K562 (cell line): Measurements from ENCODE around the gene NR2F6. TPM values are rescaled to one million over a fixed set of nuclear protein-coding genes. Genes with fewer than 3 reads are reported as not detected.

Experiments used
- ASH1L ChIP-seq: fragments of 450-650 bp; IDR thresholded peaks from 2 replicates; pipeline ENCODE4 v1.6.1; 2018; ENCODE audit warnings: borderline replicate concordance, mild to moderate bottlenecking, low read depth; ENCODE audit not compliant: partially characterized antibody
- BDP1 ChIP-seq: IDR thresholded peaks from 3 replicates; pipeline ENCODE4 v1.6.1; 2011; ENCODE audit not compliant: insufficient read length, insufficient read depth
- CBFA2T3 ChIP-seq: fragments of 450-650 bp; IDR thresholded peaks from 2 replicates; pipeline ENCODE4 v1.6.1; 2017
- CBX2 ChIP-seq: fragments of 200-600 bp; sonication (generic); IDR thresholded peaks from one replicate; pipeline ENCODE4 v1.6.1; 2012; ENCODE audit warnings: mild to moderate bottlenecking, low read length, inconsistent platforms; ENCODE audit not compliant: insufficient read depth, poor library complexity, severe bottlenecking
- CHD2 ChIP-seq: IDR thresholded peaks from 2 replicates; pipeline ENCODE4 v1.6.1; 2011; ENCODE audit warnings: low read depth, low read length
- CREM ChIP-seq: IDR thresholded peaks from 2 replicates; pipeline ENCODE4 v1.6.1; 2014; ENCODE audit warnings: antibody characterized with exemption, low read depth
- E2F5 ChIP-seq: sonication (generic); formaldehyde crosslinking; IDR thresholded peaks from 2 replicates; pipeline ENCODE4 v1.8.0; 2022; ENCODE audit warnings: mild to moderate bottlenecking, missing genetic modification reagents
- ELF1 ChIP-seq: fragments of 200-800 bp; sonication (Bioruptor generic); IDR thresholded peaks from 2 replicates; pipeline ENCODE4 v1.6.1; 2016; ENCODE audit warnings: missing genetic modification characterization, missing compliant biosample characterization
- EWSR1 ChIP-seq: fragments of 450-650 bp; IDR thresholded peaks from 2 replicates; pipeline ENCODE4 v1.6.1; 2018; ENCODE audit warnings: borderline replicate concordance, mild to moderate bottlenecking, low read depth, moderate library complexity; ENCODE audit not compliant: partially characterized antibody
- HNRNPLL ChIP-seq: fragments of 200-400 bp; formaldehyde crosslinking; IDR thresholded peaks from 2 replicates; pipeline ENCODE4 v1.6.1; 2017; ENCODE audit warnings: low read length, low read depth, mild to moderate bottlenecking; ENCODE audit not compliant: poor library complexity, severe bottlenecking
- LARP7 ChIP-seq: fragments of 450-650 bp; IDR thresholded peaks from 2 replicates; pipeline ENCODE4 v1.6.1; 2016
- MCM2 ChIP-seq: fragments of 450-650 bp; IDR thresholded peaks from 2 replicates; pipeline ENCODE4 v1.6.1; 2017; ENCODE audit warnings: low read depth, mild to moderate bottlenecking
- MCM5 ChIP-seq: fragments of 450-650 bp; IDR thresholded peaks from 2 replicates; pipeline ENCODE4 v1.6.1; 2016; ENCODE audit warnings: low read depth
- MLX ChIP-seq, 2 experiments: fragments of 450-650 bp in 1 of 2; sonication (generic) in 1 of 2; formaldehyde crosslinking; conservative IDR thresholded peaks; 2 replicates each; pipeline versions ENCODE4 v1.4.0 to v1.8.1; 2020 to 2022; ENCODE audit warnings: mild to moderate bottlenecking in 1 of 2, missing genetic modification reagents in 1 of 2
- NFYB ChIP-seq: IDR thresholded peaks from 2 replicates; pipeline ENCODE4 v1.6.1; 2011; ENCODE audit warnings: mild to moderate bottlenecking, moderate library complexity; ENCODE audit not compliant: insufficient read length; ENCODE audit errors: extremely low read depth
- PCBP1 ChIP-seq: fragments of 200-400 bp; formaldehyde crosslinking; IDR thresholded peaks from 2 replicates; pipeline ENCODE4 v1.6.1; 2018; ENCODE audit warnings: mild to moderate bottlenecking, low read depth, low read length; ENCODE audit not compliant: poor library complexity, severe bottlenecking
- RBM17 ChIP-seq: fragments of 200-400 bp; formaldehyde crosslinking; IDR thresholded peaks from 2 replicates; pipeline ENCODE4 v1.6.1; 2017; ENCODE audit warnings: low read depth, mild to moderate bottlenecking, low read length, borderline replicate concordance
- SPI1 ChIP-seq: IDR thresholded peaks from 2 replicates; pipeline ENCODE4 v1.6.1; 2011; ENCODE audit warnings: low read depth, low read length, control low read depth, borderline replicate concordance
- STAT5A ChIP-seq: IDR thresholded peaks from 2 replicates; pipeline ENCODE4 v1.6.1; 2012; ENCODE audit warnings: low read length, inconsistent platforms, borderline replicate concordance
- TEAD1 ChIP-seq, 2 experiments: fragments of 450-650 bp in 1 of 2; sonication (generic) in 1 of 2; formaldehyde crosslinking; IDR thresholded peaks; 2 replicates each; pipeline versions ENCODE4 v1.4.0 to v1.8.0; 2020 to 2022; ENCODE audit warnings: mild to moderate bottlenecking in 2 of 2, missing genetic modification reagents in 1 of 2
- XRCC5 ChIP-seq: fragments of 200-400 bp; formaldehyde crosslinking; IDR thresholded peaks from 2 replicates; pipeline ENCODE4 v1.6.1; 2017; ENCODE audit warnings: low read depth, mild to moderate bottlenecking, low read length
- ZNF140 ChIP-seq: fragments of 250-450 bp; sonication (Bioruptor Pico); IDR thresholded peaks from 2 replicates; pipeline ENCODE4 v1.8.0; 2021; ENCODE audit warnings: moderate library complexity, mild to moderate bottlenecking, inconsistent platforms
- ZNF197 ChIP-seq: fragments of 200-800 bp; sonication (Bioruptor generic); IDR thresholded peaks from 2 replicates; pipeline ENCODE4 v1.6.1; 2016; ENCODE audit warnings: low read depth, missing genetic modification characterization, missing compliant biosample characterization
- ZNF217 ChIP-seq: sonication (generic); formaldehyde crosslinking; IDR thresholded peaks from 2 replicates; pipeline ENCODE4 v1.8.0; 2022; ENCODE audit warnings: mild to moderate bottlenecking, missing genetic modification reagents
- ZNF253 ChIP-seq: fragments of 250-450 bp; sonication (Bioruptor Pico); conservative IDR thresholded peaks from 2 replicates; pipeline ENCODE4 v1.6.1; 2021; ENCODE audit warnings: mild to moderate bottlenecking
- ZNF699 ChIP-seq: fragments of 250-450 bp; sonication (Bioruptor Pico); IDR thresholded peaks from 2 replicates; pipeline ENCODE4 v1.8.0; 2021; ENCODE audit warnings: mild to moderate bottlenecking, moderate library complexity; ENCODE audit not compliant: insufficient replicate concordance
- ZZZ3 ChIP-seq: fragments of 450-650 bp; IDR thresholded peaks from 2 replicates; pipeline ENCODE4 v1.6.1; 2016; ENCODE audit warnings: antibody characterized with exemption, mild to moderate bottlenecking, moderate library complexity
- polyA plus RNA-seq, 8 experiments: library from polyadenylated mRNA; depleted of rRNA in 4 of 8; stranded (reverse) in 5 of 8; unstranded in 3 of 8; fragments of >200 nt; fragmentation: Nextera tagmentation in 2 of 8; fragmentation: Illumina TruSeq in 1 of 8; extraction: Ambion mirVana in 2 of 8; extraction: Trizol in 1 of 8; gene quantifications; 2 replicates each; pipeline versions ENCODE4 v1.2.1 to v1.2.3, GENCODE V29; 2011 to 2014; ENCODE audit warnings: inconsistent platforms in 1 of 8, missing spikeins in 1 of 8
- total RNA-seq, 7 experiments: library from RNA; depleted of rRNA in 6 of 7; stranded (reverse); fragments of >200 nt in 6 of 7; fragmentation: Illumina TruSeq in 2 of 7; extraction: Trizol in 2 of 7; gene quantifications; 2 replicates each; pipeline versions ENCODE4 v1.2.1 to v1.2.3, GENCODE V29; 2011 to 2021; ENCODE audit warnings: low replicate concordance in 1 of 7

Gene NR2F6
- total and polyA plus RNA-seq, 9 of the 15 experiments (the other 6 are each of a cell fraction or from before 2014, with no cell fraction given) = 0.76 to 97.5 (median 18.8) TPM

- TF ChIP-seq ELF1 (tag) (peak; percentile 100), SPI1 (peak; percentile 87), E2F5 (CRISPR knock-in tag) (no peak), NFYB (no peak), ZNF217 (CRISPR knock-in tag) (no peak), MCM2 (no peak), STAT5A (no peak), ASH1L (peak; percentile 69), MCM5 (no peak), ZNF197 (CRISPR knock-in tag) (peak; percentile 85; the same call in 1 of the 2 replicates), ZNF253 (CRISPR knock-in tag) (no peak), CHD2 (no peak), HNRNPLL (no peak), MLX (CRISPR knock-in tag; conservative IDR thresholded peaks at IDR 0.05) (no peak), PCBP1 (peak; percentile 78), CBX2 (no peak), CBFA2T3 (no peak), XRCC5 (no peak; the same call in 1 of the 2 replicates), ZNF140 (CRISPR knock-in tag) (no peak), ZNF699 (CRISPR knock-in tag) (no peak), RBM17 (no peak), TEAD1 (CRISPR knock-in tag; IDR thresholded peaks at IDR 0.05) (peak in 1 of 2 experiments; percentile 67; a peak in 3 of 4 replicates), ZZZ3 (no peak), EWSR1 (no peak), BDP1 (no peak), LARP7 (no peak), CREM (peak; percentile 71)
Observed at GRCh38 chr19:17215127-17215971, 30.4 kb downstream of the NR2F6 start, which contains the start of gene USE1 (continued).
